GM19351 (cell line): ENCODE results near the gene RNF150.
A peak's percentile ranks its signal among the peaks of the same experiment; 100 is the strongest.

Experiments used
- ATAC-seq: cut with Tn5 transposase; IDR thresholded peaks from one replicate; pipeline ENCODE4 v1.9.1; 2021; ENCODE audit warnings: mild to moderate bottlenecking, moderate library complexity; ENCODE audit not compliant: unreplicated experiment

Gene RNF150

DNA sequence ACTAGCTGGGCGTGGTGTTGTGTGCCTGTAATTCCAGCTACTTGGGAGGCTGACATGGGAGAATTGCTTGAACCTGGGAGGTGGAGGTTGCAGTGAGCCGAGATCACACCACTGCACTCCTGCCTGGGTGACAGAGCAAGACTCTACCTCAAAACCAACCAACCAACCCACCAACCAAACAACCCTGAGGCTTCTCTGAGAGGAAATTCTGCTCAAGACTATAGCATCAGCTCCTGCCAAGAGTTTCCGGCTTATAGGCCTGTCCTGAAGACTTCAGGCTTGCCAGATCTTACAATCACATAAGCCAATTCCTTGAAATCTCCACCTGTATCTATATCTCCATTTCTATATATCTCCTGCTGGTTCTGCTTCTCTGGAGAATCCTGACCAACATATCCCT is 203.3 kb downstream of the RNF150 start:
- ATAC-seq: no peak

DNA sequence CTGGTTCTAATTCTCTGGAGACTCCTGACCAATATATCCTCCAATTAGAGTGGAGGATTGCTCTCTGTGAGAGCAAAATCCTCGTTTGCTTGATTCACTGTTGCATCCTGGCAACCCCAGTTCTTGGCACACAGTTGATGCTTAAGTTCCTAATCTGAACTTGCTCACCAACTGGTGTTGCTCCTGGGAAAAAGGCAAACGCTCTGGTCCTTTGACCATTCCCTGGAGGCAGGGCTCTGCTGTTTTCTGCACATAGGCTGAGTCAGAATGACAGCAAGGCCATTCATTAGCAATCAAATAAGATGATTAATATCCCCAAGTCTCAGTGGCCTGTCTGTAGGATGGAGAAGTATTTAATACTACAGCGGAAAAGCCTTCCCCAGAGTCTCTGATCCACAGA is 204.4 kb downstream of the RNF150 start:
- ATAC-seq: no peak

DNA sequence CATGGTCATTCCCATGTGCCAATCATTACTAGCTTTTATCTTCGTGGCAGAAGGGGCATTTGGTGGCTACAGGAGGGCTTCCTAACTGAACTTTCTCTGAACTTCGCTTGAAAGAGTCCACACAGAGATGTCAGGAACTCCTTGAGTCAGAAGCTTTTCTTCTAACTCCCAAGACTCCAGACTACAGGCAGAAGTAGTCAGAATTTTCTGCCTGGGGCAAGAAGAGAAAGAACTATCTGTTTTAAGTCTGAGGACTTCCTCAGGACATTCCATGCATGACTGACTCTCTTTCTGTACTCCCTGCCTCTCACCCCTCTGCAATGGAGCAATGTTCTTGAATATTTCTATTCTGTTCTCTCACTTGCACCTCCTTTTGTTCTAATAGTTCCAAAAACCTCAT is 206.6 kb downstream of the RNF150 start:
- ATAC-seq: no peak

- ATAC-seq: no peak
Observed at GRCh38 chr4:140925417-140925816, 207.9 kb downstream of the RNF150 start.

DNA sequence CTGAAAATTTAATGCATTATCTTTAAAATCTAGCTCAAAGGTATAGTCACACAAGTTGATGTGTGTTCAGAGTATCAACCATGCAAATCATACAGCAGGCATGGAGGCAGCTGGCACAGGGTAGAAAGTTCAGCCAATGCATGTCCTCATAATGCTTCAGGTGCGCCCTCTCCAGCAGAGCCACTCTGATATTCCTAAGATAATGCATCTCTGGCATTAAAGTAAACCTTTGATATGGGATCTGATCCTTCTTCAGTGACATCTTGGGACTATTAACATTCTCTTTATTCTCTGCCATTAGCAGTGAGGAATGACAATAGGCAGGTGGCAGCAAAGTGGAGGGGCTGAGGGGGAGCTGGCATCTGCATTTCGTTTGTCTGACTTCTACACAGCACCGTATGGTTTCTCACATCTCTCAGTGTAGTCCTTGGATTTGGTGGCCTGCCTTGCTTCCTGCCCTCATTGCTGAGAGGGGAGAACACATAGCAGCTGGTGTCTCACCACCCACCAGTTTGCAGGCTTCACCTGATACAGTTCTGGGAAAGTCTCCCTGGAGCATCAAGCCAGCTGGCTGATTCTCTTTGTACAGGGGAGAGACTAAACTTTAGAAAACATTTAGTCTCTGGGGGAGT is 208.4 kb downstream of the RNF150 start:
- ATAC-seq: no peak

- no peak for ATAC-seq
Observed at GRCh38 chr4:140906993-140907962, 226.0 kb downstream of the RNF150 start.

GRCh38 chr4:140904904-140905303 is 228.4 kb downstream of the RNF150 start:
- ATAC-seq: no peak

- ATAC-seq: no peak
Observed at GRCh38 chr4:140903522-140904475, 229.5 kb downstream of the RNF150 start.

GRCh38 chr4:140901736-140902336 is 231.4 kb downstream of the RNF150 start:
- ATAC-seq: no peak

DNA sequence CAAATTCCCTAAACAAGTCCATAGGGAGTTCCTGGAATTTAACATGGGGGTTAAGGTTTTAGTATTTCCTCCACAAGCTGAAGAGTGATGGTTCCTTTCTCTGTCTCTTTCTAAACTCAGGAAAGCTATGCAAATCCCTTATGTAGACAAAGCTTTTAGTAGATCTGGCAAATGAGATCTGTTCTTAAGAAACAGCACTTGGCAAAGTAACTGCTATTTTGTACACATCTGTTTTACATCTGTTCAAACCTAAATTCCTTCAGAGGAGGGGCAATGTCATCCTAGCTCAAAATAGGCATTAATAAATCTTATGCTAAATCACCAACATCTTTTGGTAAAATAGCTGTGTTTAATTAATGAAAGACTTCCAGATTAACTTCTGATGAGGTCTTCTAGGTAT is 239.3 kb downstream of the RNF150 start:
- no peak for ATAC-seq

DNA sequence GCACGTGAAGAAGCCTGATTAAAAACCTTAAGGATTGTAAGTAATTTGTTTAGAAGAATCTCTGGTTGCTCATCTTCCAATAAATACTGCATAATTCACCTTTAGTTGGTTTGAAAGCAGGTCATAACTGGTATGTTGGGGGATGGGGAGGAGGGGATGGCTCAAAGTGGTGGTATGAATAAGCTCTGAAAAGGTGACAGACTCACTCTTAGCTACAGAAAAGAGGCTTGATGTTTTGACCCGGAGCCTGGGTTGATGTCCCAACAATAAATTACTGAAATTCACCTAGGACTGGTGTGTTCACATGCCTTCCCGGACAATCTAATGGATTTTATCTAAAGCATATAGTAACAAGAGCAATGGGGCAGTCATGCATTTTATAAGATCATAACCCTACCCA is 245.2 kb downstream of the RNF150 start:
- ATAC-seq: no peak

DNA sequence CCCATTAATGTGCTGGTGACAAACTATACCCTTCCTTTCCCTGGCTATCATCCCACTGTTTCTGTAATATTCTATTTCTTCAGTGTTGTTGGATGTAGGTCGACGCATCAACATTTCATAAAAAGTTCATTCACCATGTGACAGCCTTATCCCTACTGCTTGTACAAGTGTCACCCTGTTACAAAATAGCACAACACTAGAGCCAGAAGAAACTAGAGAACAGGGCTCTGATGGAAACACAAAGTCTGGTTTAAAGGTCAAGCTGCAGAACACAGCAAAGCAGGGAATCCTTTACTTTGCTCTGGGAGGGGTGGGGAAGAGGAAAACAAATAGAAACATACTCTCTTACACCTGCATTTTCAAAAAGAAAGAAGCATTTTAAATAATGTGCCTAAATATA is 245.8 kb downstream of the RNF150 start:
- no peak for ATAC-seq

- ATAC-seq: peak; percentile 96
Observed at GRCh38 chr4:140884431-140885058, 248.7 kb downstream of the RNF150 start.

DNA sequence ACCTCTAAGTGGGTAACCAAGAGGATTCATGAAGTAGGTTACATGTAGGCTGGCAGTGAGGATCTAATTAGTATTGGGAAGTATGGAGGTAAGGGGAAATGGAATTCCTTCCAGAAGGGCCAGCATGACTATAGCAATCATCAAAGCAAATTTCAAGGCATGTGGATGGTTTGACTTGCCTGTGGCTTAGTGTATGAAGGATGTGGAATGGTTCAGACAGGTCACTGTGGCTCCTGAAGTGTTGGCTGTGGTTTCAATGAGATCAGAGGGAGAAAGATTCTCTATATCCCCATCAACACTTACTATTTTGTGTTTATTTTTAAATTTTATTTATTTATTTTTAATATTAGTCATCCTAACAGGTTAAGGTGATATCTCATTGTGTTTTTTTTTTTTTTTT is 255.5 kb downstream of the RNF150 start:
- ATAC-seq: no peak

GRCh38 chr4:140876615-140877364 is 256.5 kb downstream of the RNF150 start:
- no peak for ATAC-seq

- ATAC-seq: no peak
Observed at GRCh38 chr4:140875746-140876452, 257.4 kb downstream of the RNF150 start.

DNA sequence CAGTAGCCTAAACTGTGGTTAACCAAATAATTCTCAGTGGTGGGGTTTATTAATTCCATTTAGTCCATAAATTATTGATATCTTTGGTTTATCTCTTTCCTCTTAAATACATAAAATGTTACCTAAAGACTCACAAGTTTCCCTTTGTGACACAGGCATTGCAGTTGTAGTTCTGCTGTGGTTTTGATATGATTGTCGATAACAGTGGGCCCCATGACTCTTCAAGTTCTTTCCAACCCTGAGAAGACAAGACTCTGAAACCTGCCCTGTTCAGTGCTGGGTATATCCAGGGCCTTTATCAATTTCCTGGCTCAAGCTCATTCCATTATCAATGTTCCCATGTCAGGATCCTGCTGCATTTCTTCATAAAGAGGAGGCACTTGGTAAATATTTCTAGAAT is 259.2 kb downstream of the RNF150 start:
- no peak for ATAC-seq

- ATAC-seq: no peak
Observed at GRCh38 chr4:140871368-140871767, 261.9 kb downstream of the RNF150 start.

DNA sequence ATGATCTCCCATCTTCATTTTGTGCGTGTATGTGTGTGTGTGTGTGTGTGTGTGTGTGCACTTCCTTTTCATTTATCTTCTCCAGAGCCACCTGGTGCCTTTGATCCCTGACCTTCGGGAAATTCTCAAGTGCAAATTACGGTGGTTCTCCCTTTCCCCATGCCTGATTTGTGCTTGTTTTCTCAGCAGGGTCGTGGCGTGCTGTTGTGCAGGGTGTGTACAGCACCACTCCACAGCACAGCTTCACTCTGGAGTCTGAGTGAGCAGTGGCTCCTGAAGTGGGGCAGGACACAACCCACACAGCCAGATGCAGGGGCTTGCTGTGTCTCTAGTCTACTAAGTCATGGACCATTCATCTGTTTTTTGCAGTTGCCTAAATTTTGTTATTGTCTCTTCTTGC is 262.8 kb downstream of the RNF150 start:
- no peak for ATAC-seq
